Heart left ventricle (tissue), 16 donors: ENCODE data around the gene UACA. TPM values are rescaled to one million over a fixed set of nuclear protein-coding genes. Genes with fewer than 3 reads are reported as not detected.

Experiments used
- ATAC-seq, 4 donors: fragments of 200-7000 bp; cut with Tn5 transposase; one replicate each; pipeline ENCODE4 v1.9.1; 2020 to 2022; ENCODE audit warnings: moderate library complexity in 4 of 4, mild to moderate bottlenecking in 3 of 4, moderate number of reproducible peaks in 1 of 4
- DNase-seq, 5 donors: peaks; one replicate each; pipeline ENCODE4 v3.0.0-alpha.2; 2020
- H3K27ac ChIP-seq, 12 donors: fragments of 200-600 bp; sonication (generic) in 4 of 12; one replicate each; pipeline versions ENCODE4 v1.5.0 to v1.8.0; 2016 to 2022; ENCODE audit warnings: mild to moderate bottlenecking in 2 of 12
- H3K27me3 ChIP-seq, 9 donors: fragments of 200-600 bp; sonication (generic) in 2 of 9; one replicate each; pipeline versions ENCODE4 v1.5.1 to v1.8.0; 2016 to 2022; ENCODE audit warnings: mild to moderate bottlenecking in 3 of 9
- H3K36me3 ChIP-seq, 9 donors: fragments of 200-600 bp; sonication (generic) in 2 of 9; one replicate each; pipeline versions ENCODE4 v1.5.0 to v1.8.0; 2018 to 2022; ENCODE audit warnings: mild to moderate bottlenecking in 2 of 9
- H3K4me1 ChIP-seq, 12 donors: fragments of 200-600 bp; sonication (generic) in 4 of 12; one replicate each; pipeline versions ENCODE4 v1.5.0 to v1.8.0; 2016 to 2022; ENCODE audit warnings: mild to moderate bottlenecking in 3 of 12
- H3K4me3 ChIP-seq, 12 donors: fragments of 200-600 bp; sonication (generic) in 4 of 12; one replicate each; pipeline versions ENCODE4 v1.5.0 to v1.8.0; 2017 to 2022; ENCODE audit warnings: mild to moderate bottlenecking in 9 of 12, moderate library complexity in 4 of 12
- H3K9me3 ChIP-seq, 12 donors: fragments of 200-600 bp; sonication (generic) in 4 of 12; one replicate each; pipeline versions ENCODE4 v1.5.0 to v1.8.0; 2016 to 2022; ENCODE audit warnings: mild to moderate bottlenecking in 1 of 12
- CTCF ChIP-seq, 12 donors: fragments of 200-600 bp; sonication (generic) in 4 of 12; IDR thresholded peaks; one replicate each; pipeline versions ENCODE4 v1.5.0 to v1.8.0; 2018 to 2022; ENCODE audit warnings: antibody characterized with exemption in 12 of 12, mild to moderate bottlenecking in 5 of 12
- POLR2A ChIP-seq, 2 donors: fragments of 450-650 bp; IDR thresholded peaks; one replicate each; pipeline ENCODE4 v1.6.1; 2017; ENCODE audit warnings: antibody characterized with exemption in 2 of 2, mild to moderate bottlenecking in 2 of 2, moderate library complexity in 2 of 2
- WGBS, 4 donors: extraction: QIAGEN DNeasy Blood & Tissue Kit in 2 of 4; methylation state at CpG; one replicate each; pipeline versions ENCODE4 v1.1.5 to v1.1.7; 2013 to 2018; 5-methylcytosine and 5-hydroxymethylcytosine counted together
- intact Hi-C, 10 donors: fragments of 100-400 bp; cut with DNase I; formaldehyde crosslinking; loops; one replicate each; pipeline versions ENCODE4 v1.11.1 to v1.14.2; 2022
- polyA plus RNA-seq, 2 donors: library from polyadenylated mRNA; stranded (reverse); fragments of 200-250 nt; gene quantifications; one replicate each; pipeline ENCODE4 v1.2.3, GENCODE V29; 2013
- total RNA-seq, 9 donors: library from RNA; depleted of rRNA in 2 of 9; stranded (reverse); fragments of >200 nt in 2 of 9; fragmentation: NEBNext Ultra II Directional in 3 of 9; extraction: Animal tissue kit (Norgen Biotek cat#: 25700) in 3 of 9; gene quantifications; one replicate each; pipeline versions ENCODE4 v1.1.0 to v1.2.4, GENCODE V29; 2016 to 2023
- donor health status: ischemic (EF 13 %, LVEDD 7.1; RV severe dilation, severe dysfunction).
- donor health status: healthy with polysubstance abuse.
- donor health status: DM: no; HTN: yes; CAD: no.
- donor health status: DM: no; HTN: no; CAD: no.
- donor health status: ischemic (EF 25% LVEDD 6.9; RV normal size, moderate dysfunction).
- donor health status: ischemic (EF 25% LVEDD 5.7; RV mildly dilated, moderate dysfunction).
- donor health status: healthy.
- donor health status: DM: yes; HTN: yes; CAD: no.
- donor health status: ischemic (EF 35%, LVEDD 5.7; RV mildly dilated, moderate dysfunction).
- donor health status: nonischemic (EF 11% LVEDD 7.7; RV severe dilation, severe dysfunction).
- donor health status: DM: yes; HTN: yes; CAD: no.
- donor health status: PGD.
- donor health status: ischemic (EF 29% LVEDD 5.4; RV normal size, mild dysfunction).
- donor health status: nonischemic (EF 23%, LVEDD 6.1; RV moderate dilation, normal function).

UACA gene
- total and polyA plus RNA-seq, 11 donors = 10.7 to 57.1 (median 49.0) TPM

- peak in 3 of 4 donors; percentile 56 to 70 (median 63) for ATAC-seq
- H3K27me3 ChIP-seq = no peaks in the 10 kb centered on the region
- DNase-seq = peak in 2 of 5 donors; percentile 35 to 46
- H3K4me3 ChIP-seq = no peak overlapping the region
- no peaks in the 10 kb centered on the region for H3K36me3 ChIP-seq
- 65 to 71% (median 67%) methylated on average over 5 of the region's 5 CpGs for WGBS, 4 donors
- intact Hi-C loops = no loop called here
- peaks cover 3 to 34% (median 19%) of the 10 kb centered on the region in 12 donors for H3K4me1 ChIP-seq
- TF ChIP-seq POLR2A (IDR thresholded peaks at IDR 0.05) = no peak
- no peak for TF ChIP-seq CTCF (IDR thresholded peaks at IDR 0.05)
- H3K27ac ChIP-seq = peak overlapping the region in 2 of 12 donors; percentile 25 to 44
- H3K9me3 ChIP-seq = no peaks in the 10 kb centered on the region
These were observed 155.2 kb downstream of the UACA start for GRCh38 chr15:70608144-70608543.

- intact Hi-C loops = no loop called here
- peak; percentile 81 to 95 (median 92) for ATAC-seq
- Histone ChIP-seq H3K27me3 (no peaks in the 10 kb centered on the region), H3K9me3 (no peaks in the 10 kb centered on the region), H3K4me1 (peaks cover 3 to 34% (median 19%) of the 10 kb centered on the region in 12 donors), H3K27ac (peak overlapping the region in 9 of 12 donors; percentile 1 to 60 (median 40)), H3K36me3 (no peaks in the 10 kb centered on the region), H3K4me3 (no peak overlapping the region)
- 28 to 43% (median 40%) methylated on average over 7 of the region's 7 CpGs for WGBS, 4 donors
- peak; percentile 80 to 88 (median 88) for DNase-seq
- TF ChIP-seq POLR2A (IDR thresholded peaks at IDR 0.05) (no peak), CTCF (IDR thresholded peaks at IDR 0.05) (no peak)
These were observed 157.6 kb downstream of the UACA start for GRCh38 chr15:70605606-70606410.

- H3K27ac ChIP-seq = peak overlapping the region in 6 of 12 donors; percentile 13 to 60 (median 40)
- 60 to 67% (median 67%) methylated on average over 18 of the region's 18 CpGs for WGBS, 4 donors
- peaks cover 3 to 34% (median 19%) of the 10 kb centered on the region in 12 donors for H3K4me1 ChIP-seq
- intact Hi-C loops = no loop called here
- H3K27me3 ChIP-seq = no peaks in the 10 kb centered on the region
- H3K9me3 ChIP-seq = peaks cover 0 to 6% (median 0%) of the 10 kb centered on the region in 12 donors
- no peaks in the 10 kb centered on the region for H3K36me3 ChIP-seq
- TF ChIP-seq POLR2A (IDR thresholded peaks at IDR 0.05) (no peak), CTCF (IDR thresholded peaks at IDR 0.05) (peak in 1 of 12 donors; percentile 5)
- ATAC-seq (peak in 2 of 4 donors; percentile 31 to 33), DNase-seq (no peak)
- no peak overlapping the region for H3K4me3 ChIP-seq
These were observed 158.6 kb downstream of the UACA start for GRCh38 chr15:70604666-70605315.

Other genes with a start within 250 kb of the UACA start
- 10 to 100 TPM; 31.8 to 73.1 (median 45.0) TPM for gene LARP6, start 90.6 kb upstream of the UACA start, total RNA-seq
- gene LARP6, start 90.6 kb upstream of the UACA start, polyA plus RNA-seq = 10 to 100 TPM; 18.9 to 32.7 TPM
- 1 to 10 TPM; 2.8 to 5.9 (median 5.1) TPM for gene THAP10, start 128.9 kb upstream of the UACA start, total RNA-seq
- gene THAP10, start 128.9 kb upstream of the UACA start, polyA plus RNA-seq = 1 to 10 TPM; 1.7 to 5.5 TPM
- gene LRRC49, start 129.3 kb upstream of the UACA start, total RNA-seq = 100 to 1,000 TPM in 2 of 9 donors, 10 to 100 TPM in 7; 22.4 to 123 (median 60.3) TPM
- 100 to 1,000 TPM in 1 of 2 donors, 10 to 100 TPM in 1; 13.3 to 115 TPM for gene LRRC49, start 129.3 kb upstream of the UACA start, polyA plus RNA-seq